ENCODE measurements around the gene DDX24. TPM values are rescaled to one million over a fixed set of nuclear protein-coding genes. Genes with fewer than 3 reads are reported as not detected.

The DDX24 gene
- 215 and 264 TPM in 2 replicates for total RNA-seq (2014; rRNA removed; shearing (Covaris generic))

- DNase-seq (ENCODE audit: low read depth): peak; percentile 98
Measured at GRCh38 chr14:94080621-94081385, at the start of gene DDX24, which contains the start of gene IFI27L1. TSS of gene DDX24 (minus strand) at chr14:94081202. CDS start at chr14:94079742, 1,460 bp downstream. TSS of gene IFI27L1 (plus strand) at chr14:94081310. CDS start at chr14:94096938, 15,628 bp downstream.

GRCh38 chr14:94129758-94130414 lies 48.9 kb upstream of the DDX24 start:
- DNase-seq (ENCODE audit: low read depth): peak; percentile 80

GRCh38 chr14:94129111-94129757 lies 48.2 kb upstream of the DDX24 start, which contains the start of gene IFI27L2:
TSS of gene IFI27L2 (minus strand) at chr14:94129604. CDS start at chr14:94129564, 40 bp downstream.
- DNase-seq (ENCODE audit: low read depth): peak; percentile 92

GRCh38 chr14:94128216-94128839 lies 47.3 kb upstream of the DDX24 start:
- DNase-seq (ENCODE audit: low read depth): no peak

GRCh38 chr14:94127330-94127729 lies 46.3 kb upstream of the DDX24 start:
- no peak for DNase-seq (ENCODE audit: low read depth)

- DNase-seq (ENCODE audit: low read depth): no peak
Measured at GRCh38 chr14:94126800-94127199, 45.8 kb upstream of the DDX24 start.

- DNase-seq (ENCODE audit: low read depth): no peak
Measured at GRCh38 chr14:94126419-94126677, 45.3 kb upstream of the DDX24 start.

GRCh38 chr14:94125659-94126418 lies 44.8 kb upstream of the DDX24 start:
- DNase-seq (ENCODE audit: low read depth): no peak

GRCh38 chr14:94124582-94125377 lies 43.8 kb upstream of the DDX24 start:
- no peak for DNase-seq (ENCODE audit: low read depth)

GRCh38 chr14:94123868-94124267 lies 42.9 kb upstream of the DDX24 start:
- no peak for DNase-seq (ENCODE audit: low read depth)

GRCh38 chr14:94123296-94123695 lies 42.3 kb upstream of the DDX24 start:
- DNase-seq (ENCODE audit: low read depth): no peak

GRCh38 chr14:94122438-94122837 lies 41.4 kb upstream of the DDX24 start:
- no peak for DNase-seq (ENCODE audit: low read depth)

GRCh38 chr14:94121485-94121884 lies 40.5 kb upstream of the DDX24 start:
- DNase-seq (ENCODE audit: low read depth): no peak

- peak; percentile 43 for DNase-seq (ENCODE audit: low read depth)
Measured at GRCh38 chr14:94120667-94121340, 39.8 kb upstream of the DDX24 start.

GRCh38 chr14:94119071-94119470 lies 38.1 kb upstream of the DDX24 start:
- no peak for DNase-seq (ENCODE audit: low read depth)

GRCh38 chr14:94117856-94118255 lies 36.9 kb upstream of the DDX24 start:
- no peak for DNase-seq (ENCODE audit: low read depth)

GRCh38 chr14:94116701-94117100 lies 35.7 kb upstream of the DDX24 start:
- DNase-seq (ENCODE audit: low read depth): no peak

GRCh38 chr14:94115631-94116030 lies 34.6 kb upstream of the DDX24 start:
- no peak for DNase-seq (ENCODE audit: low read depth)

- DNase-seq (ENCODE audit: low read depth): no peak
Measured at GRCh38 chr14:94115058-94115591, 34.1 kb upstream of the DDX24 start.

- DNase-seq (ENCODE audit: low read depth): no peak
Measured at GRCh38 chr14:94114589-94115057, 33.6 kb upstream of the DDX24 start.
